ENCODE data around the gene PSD2.

DNA sequence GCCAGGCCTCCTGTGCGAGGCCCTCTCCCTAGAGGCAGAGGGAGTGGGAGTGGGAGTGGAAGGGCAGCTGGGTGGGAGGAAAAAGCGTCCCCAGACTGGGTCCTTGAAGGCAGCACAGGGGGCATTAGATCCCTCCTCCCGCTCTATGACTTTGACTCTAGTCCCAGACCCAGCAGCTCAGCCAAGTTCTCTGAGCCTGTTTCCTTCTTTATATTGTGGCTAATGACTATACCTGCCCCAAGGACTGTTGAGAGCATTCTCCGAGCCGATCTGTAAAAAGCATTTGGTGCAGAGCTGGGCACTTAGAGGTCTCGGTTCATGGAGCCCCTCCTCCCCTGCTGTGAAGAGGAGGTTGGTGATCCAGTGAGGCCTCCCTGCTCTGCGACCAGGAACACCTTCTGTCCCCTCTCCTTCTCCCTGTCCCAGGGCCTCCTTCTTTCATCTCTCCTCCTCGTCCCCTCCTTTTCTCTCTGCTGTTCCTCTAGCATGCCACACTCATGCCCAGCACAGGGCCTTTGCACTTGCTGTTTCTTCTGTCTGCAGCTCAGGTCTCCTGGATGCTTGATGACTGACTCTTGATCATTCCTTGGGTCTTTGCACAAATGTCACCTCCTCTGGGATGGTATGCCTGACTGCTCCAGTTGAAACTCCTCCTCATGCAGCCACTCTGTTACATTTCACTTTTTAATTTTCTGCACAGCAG lies 23.4 kb upstream of the PSD2 start:
- TF ChIP-seq, protein P1, sequence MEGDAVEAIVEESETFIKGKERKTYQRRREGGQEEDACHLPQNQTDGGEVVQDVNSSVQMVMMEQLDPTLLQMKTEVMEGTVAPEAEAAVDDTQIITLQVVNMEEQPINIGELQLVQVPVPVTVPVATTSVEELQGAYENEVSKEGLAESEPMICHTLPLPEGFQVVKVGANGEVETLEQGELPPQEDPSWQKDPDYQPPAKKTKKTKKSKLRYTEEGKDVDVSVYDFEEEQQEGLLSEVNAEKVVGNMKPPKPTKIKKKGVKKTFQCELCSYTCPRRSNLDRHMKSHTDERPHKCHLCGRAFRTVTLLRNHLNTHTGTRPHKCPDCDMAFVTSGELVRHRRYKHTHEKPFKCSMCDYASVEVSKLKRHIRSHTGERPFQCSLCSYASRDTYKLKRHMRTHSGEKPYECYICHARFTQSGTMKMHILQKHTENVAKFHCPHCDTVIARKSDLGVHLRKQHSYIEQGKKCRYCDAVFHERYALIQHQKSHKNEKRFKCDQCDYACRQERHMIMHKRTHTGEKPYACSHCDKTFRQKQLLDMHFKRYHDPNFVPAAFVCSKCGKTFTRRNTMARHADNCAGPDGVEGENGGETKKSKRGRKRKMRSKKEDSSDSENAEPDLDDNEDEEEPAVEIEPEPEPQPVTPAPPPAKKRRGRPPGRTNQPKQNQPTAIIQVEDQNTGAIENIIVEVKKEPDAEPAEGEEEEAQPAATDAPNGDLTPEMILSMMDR (IDR thresholded peaks at IDR 0.05) = no peak
- no peak for TF ChIP-seq POLR2A (IDR thresholded peaks at IDR 0.05)
